Activated effector memory CD4-positive, alpha-beta T cell treated with Interleukin-2 at 50 U/mL for 16 hours (primary cell): Measurements from ENCODE around the gene RMND5B.
"Not testable (repeated sequence)": the region's sequence is repeated elsewhere in the genome, so short reads cannot be mapped to it uniquely, and the experiment has no call there.

Source experiments
- DNase-seq: peaks from one replicate; pipeline ENCODE4 v3.0.0-alpha.2; 2020

Gene RMND5B

DNA sequence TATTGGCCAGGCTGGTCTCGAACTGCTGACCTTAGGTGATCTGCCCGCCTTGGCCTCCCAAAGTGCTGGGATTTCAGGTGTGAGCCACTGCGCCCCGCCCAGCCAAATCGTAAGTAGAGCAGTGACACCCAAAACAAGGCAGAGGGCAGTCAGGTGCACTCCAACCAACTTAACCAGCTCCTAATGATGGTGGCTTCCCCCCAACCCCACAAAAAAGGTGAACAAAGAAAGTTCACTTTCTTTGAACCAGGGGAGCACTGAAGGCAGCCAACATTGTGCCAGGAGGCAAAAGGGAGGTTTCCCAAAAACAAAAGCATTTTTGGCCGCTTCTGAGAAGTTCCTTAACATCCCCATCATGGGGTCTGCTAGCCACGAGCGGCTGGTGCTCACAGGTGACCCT, 46.8 kb downstream of the RMND5B start:
- DNase-seq: no peak

DNA sequence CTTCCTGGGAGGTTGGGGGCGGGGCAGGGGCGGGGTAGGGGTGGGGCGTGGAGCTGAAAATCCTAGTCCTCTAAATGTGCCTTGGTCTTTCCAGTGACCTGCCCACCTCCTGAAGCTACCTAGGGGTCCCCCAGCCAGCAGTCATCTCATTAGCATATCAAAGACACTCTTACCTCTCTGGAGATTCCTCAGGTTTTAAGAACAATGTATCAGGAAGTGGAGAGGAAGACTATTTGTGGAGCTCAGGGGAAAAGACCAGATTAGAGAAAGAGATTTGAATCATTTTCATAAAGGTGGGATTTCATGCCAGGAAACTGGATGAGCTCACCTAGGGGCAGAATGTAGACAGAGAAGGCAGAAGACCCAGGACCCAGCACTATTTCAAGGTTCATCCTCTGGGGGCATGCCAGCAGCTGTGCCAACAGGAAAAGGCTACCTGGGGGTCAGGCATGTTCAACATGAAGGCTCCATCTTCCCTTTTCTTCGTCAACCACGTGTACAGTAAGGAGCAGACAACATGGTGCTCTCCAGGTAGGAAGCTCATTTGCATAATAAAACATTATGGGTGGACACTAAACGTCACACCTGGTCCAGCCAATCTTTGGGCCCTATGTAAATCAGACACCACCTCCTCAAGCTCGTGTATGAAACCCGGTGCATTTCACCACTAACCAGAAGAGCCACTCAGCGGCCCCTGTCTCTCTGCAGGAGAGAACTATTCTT, 49.5 kb downstream of the RMND5B start:
- no peak for DNase-seq

DNA sequence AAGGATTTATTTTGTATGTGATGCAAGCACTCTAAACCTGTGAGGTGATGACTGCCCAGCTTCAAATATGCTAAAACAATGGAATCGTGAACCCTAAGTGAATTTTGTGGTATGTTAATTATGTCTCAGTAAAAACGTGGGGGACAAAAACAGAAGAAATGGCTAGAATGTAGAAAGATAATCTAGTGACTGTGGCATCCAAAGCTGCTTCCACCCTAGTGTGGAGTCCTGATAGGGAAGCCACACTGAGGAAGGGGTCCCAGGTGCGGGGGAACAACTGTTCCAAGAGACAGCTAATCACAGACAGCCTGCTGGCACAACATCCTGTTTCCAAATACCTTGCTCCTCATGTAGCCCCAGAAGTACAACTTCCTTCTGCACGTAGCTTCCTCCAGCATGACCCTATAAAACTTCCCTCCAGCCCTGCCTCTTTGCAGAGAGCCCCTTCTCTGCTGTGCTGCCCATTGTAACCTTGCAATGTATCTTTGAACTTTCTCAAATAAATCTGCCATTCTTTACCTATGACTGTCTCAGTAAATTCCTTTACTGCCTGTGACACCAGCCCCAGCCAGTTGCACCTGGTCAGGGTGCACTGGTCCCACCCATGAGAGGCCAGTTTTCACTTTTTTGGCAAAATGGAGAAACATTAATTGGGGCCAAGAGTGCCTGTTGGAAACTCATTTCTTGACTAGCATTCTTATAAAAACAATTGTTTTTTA, 51.5 kb downstream of the RMND5B start:
- no peak for DNase-seq

DNA sequence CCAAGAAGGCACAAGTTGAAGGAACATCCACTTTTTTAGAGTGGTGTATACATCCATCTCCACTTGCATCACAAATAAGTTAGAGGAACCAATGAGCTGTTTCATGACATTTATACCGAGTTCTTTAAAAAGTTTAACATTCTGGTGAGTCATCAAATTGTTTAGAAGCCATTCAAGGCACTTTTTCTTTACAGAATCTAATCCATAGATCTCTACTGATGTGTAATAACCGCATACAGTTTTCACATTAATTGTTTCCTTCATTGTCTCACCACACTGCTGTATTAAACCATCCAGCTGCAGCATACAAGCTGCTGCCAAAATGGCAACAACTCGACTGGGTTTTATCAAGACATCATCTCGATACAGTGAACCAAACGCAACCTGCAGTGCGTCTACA, 55.6 kb downstream of the RMND5B start:
- no peak for DNase-seq

DNA sequence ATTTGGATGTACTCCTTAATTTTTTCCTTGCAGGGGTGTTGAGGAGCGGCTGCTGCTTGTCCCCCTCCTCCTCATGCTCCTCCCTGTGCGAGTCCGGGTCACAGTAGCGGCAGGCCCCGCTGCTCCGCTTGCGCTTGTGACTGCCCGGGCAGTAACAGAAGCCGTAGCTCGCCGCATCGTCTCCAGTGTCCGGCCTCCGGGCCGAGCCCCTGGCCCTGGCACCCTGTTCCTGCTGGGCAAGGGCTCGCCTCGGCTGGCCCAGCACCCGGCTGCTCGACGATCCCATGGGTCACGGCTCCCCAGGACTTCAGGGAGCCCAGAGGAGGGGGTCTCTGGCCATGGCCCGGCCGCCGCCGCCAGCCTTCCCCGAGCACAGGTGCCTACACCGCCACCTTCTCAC, 56.2 kb downstream of the RMND5B start, which contains the start of gene GMCL2:
GMCL2 (minus strand) TSS at position 358 of the 400 bp plus-strand sequence; CDS start at position 286, 72 bp downstream.
- no peak for DNase-seq

DNA sequence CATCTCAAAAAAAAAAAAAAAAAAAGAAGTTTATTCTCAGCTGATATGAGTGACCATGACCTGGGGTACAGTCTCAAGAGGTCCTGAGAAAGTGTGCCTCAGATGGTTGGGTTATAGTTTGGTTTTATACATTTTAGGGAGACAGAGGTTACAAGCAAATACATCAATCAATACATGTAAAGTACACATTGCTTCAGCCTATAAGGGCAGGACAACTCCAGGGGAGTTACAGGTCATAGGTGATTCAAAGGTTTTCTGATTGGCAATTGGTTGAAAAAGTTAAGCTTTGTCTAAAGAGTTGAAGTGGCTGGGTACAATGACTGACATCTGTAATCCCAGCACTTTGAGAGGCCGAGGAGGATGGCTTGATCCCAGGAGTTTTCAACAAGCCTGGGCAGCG, 58.6 kb downstream of the RMND5B start:
- DNase-seq: no peak

DNA sequence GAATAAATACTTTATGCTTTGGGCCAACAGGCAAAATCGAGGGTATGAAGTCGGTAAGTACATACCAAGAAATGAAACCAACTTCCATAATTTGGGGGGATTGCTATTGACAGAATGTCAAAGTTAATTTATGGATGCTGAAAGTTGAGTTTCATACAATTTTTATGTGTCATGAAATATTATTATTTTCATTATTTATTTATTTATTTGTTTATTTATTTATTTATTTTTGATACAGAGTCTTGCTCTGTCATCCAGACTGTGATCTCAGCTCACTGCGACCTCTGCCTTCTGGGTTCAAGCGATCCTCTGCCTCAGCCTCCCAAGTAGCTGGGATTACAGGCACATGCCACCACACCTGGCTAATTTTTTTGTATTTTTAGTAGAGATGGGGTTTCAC, 60.8 kb downstream of the RMND5B start:
- DNase-seq: no peak

DNA sequence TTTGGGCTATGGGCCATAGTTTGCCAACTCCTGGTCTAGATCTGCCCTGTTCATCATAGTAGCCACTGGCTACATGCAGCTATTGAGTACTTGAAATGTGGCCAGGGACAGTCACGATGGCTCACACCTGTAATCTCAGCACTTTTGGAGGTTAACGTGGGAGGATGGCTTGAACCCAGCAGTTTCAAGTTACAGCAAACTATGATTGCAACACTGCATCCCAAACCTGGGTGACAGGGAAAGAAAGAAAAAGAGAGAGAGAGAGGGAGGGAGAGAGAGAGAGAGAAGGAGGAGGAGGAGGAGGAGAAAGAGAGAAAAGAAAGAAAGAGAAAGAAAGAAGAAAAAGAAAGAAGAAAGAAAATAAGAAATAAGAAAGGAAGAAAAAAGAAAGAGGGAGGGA, 61.4 kb downstream of the RMND5B start:
- no peak for DNase-seq

DNA sequence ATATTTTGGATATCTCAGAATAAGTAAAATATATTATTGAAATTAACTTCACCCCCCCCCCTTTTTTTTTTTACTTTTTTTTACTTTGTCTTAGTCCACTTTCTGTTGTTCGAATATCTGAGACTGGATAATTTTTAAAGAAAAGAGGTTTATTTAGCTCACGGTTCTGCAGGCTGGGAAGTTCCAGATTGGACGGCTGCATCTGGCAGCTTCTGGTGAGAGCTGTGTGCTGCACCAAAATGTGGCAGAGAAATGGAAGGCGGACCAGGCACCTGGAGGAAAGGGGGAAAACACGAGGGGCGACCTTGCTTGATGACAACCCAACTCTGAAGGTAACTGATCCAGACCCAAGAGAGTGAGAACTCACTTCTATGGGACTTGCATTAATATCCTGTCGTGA, 62.0 kb downstream of the RMND5B start:
- no peak for DNase-seq

DNA sequence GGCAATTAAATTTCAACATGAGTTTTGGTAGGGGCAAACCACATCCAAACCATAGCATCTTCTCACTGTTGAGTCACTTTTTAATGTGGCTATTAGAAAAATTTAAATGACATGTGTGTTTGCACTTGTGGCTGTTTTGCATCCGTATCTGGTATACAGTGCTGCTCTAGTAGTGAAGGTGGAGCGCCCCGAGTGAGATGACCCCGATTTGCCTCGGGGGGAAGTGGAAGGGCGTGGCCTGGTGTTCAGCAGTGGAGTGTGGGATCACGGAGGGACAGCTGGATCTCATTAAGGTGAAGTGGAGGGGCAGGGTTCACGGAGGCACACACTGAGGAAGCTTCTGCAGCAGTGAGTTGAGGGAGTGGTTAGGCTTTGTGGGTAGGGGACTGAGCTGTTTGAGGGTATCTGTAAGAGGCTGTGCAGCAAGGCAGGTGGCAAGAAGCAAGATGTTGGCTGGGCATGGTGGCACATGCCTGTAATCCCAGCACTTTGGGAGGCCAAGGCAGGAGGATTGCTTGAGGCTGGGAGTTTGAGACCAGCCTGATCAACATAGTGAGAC, 62.5 kb downstream of the RMND5B start:
- no peak for DNase-seq

DNA sequence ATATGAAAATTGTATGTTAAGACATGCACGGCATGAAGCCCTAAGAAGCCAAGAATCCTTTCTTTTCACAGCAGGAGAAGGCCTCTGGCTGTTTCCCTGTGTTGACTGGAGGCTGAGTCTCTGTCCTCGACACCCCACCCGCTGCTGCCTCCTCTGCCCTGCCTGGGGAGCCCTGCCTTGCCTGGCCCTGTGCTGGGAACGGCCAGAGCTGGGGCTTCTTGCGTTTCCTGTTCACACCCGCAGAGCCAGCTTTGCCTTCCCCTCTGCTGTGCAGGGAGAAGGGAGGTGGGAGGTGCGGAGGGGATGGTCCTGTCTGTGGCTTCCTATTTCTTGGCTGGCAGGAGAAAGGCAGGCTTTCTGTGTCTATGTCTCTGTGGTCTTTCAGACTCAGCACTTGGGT, 63.2 kb downstream of the RMND5B start:
- DNase-seq: no peak

DNA sequence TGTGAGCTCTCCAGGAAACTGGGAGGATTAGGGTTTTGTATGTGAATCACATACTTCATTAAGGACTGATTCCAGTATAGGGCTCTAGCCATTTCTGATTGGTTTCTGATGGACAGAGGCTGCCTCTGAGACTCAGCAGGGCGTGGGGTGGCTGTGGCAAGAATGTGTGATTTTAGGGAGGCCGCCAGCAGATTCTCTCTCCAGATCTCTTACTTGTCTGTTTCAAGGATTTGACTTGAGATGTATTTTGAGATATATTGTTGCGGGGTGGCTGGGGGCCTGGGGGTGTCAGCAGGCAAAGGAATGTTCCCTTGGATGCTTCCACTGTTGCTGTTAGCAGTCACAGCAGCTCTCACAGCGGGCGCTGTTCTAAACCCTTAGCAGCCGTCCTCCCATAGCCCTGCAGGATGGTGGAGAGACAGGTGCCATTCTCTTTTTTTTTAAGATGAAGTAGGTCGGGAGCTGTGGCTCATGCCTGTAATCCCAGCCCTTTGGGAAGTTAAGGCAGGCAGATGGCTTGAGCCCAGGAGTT, 65.5 kb downstream of the RMND5B start:
- no peak for DNase-seq

DNA sequence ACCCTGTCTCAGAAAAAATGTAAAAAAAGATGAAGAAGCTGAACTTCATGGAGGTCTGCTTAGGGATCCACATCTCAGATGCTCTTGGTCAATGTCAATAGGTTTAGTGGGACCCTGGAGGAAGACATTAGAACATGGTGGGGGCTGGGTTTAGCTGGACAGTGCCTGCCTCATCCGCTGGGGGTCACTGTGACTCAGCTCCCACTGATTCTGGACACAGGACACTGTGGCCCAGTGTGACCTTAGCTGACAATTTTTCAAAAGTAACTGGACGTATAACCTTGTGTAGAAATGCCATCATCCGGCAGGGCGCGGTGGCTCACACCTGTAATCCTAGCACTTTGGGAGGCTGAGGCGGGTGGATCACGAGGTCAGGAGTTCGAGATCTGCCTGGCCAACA, 66.2 kb downstream of the RMND5B start:
- no peak for DNase-seq

DNA sequence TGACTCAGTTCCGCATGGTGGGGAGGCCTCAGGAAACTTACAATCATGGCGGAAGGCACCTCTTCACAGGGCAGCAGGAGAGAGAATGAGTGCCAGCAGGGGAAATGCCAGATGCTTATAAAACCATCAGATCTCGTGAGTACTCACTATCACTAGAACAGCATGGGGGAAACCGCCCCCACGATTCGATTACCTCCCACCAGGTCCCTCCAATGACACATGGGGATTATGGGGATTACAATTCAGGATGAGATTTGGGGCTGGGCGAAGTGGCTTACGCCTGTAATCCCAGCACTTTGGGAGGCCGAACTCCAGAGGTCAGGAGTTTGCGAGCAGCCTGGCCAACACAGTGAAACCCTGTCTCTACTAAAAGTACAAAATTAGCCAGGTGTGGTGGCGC, 67.3 kb downstream of the RMND5B start:
- not testable (repeated sequence) for DNase-seq

DNA sequence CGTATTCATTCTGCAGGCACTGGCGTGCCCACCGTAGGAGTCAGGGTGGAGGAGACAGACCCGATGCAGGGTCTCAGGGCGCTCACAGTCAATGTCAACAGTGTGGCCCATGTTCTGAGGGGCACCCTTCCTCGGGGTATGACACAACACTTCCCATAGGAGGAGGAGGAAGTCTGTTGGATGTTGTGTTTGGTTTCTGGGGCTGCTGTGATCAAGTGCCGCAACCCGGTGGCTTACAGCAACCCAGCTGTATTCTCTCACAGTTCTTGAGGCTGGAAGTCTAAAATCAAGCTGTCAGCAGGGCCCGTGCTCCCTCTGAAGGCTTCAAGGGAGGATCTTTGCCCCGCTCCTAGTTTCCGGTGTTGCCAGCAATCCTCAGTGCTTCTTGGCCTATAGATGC, 67.9 kb downstream of the RMND5B start:
- DNase-seq: no peak

DNA sequence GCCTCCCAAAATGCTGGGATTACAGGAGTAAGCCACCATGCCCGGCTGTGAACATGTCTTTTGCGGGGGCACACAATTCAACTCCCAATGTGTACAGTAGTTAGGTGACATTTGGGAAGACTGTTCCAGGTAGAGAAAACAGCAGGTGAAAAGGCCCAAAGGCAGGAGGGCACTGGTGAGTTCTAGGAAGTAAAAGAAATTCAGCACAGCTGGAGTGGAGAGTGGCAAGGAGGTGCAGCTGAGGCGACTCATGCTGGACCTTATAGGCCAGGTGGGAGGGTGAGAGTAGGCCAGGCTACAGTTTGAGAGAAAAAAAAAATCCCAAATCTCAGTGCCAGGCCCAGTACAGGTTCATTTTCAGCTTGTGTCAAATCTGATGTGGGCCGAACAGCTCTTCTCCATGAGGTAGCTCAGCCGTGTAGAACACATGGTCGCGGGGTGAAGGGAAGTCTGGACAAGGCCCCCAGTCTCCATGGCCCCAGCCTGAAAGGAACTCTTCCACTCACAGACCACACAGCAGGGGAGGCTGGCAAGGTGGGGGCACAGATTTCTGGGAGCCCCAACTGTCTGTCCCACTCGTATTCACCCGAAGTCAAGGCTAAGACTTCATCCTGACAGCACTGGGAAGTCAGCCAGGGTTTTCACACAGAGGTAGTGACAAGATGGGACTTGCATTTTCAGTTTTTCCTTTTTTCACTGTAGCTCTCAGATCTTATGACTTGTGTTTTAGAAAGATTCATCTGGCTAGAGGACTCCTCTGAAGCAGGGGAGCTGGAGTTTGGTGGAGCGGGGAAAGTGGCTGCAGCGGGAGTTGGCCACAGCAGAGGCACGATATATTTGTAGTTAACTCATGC, 69.0 kb downstream of the RMND5B start:
- no peak for DNase-seq
